ENCODE results near the gene MCAM.
A peak's percentile ranks its signal among the peaks of the same experiment; 100 is the strongest.

The MCAM gene

DNA sequence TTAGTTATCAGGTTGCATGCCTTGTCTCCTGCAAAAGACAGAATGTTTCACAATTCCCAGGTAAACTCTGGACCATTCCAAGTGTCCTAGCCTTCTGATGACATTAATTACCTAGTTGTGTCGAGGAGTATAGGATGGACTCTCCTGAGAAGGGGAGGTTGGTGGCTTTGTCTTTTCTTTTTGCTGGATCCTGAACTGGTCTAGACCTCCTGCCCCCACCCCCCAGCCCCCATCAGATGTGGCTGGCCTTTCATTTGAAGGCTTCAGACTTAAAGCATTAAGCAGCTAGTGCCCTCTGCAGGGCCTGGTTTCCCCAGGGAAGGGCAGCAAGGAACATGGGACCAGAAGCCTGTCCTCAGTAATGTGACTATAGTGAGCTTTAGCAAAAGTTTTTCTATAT is 9.7 kb downstream of the MCAM start:
- ATAC-seq, result no peak
- no peak for DNase-seq

GRCh38 chr11:119306373-119306890 is 10.5 kb downstream of the MCAM start:
- peak; percentile 38 for DNase-seq
- ATAC-seq, result peak; percentile 84

DNA sequence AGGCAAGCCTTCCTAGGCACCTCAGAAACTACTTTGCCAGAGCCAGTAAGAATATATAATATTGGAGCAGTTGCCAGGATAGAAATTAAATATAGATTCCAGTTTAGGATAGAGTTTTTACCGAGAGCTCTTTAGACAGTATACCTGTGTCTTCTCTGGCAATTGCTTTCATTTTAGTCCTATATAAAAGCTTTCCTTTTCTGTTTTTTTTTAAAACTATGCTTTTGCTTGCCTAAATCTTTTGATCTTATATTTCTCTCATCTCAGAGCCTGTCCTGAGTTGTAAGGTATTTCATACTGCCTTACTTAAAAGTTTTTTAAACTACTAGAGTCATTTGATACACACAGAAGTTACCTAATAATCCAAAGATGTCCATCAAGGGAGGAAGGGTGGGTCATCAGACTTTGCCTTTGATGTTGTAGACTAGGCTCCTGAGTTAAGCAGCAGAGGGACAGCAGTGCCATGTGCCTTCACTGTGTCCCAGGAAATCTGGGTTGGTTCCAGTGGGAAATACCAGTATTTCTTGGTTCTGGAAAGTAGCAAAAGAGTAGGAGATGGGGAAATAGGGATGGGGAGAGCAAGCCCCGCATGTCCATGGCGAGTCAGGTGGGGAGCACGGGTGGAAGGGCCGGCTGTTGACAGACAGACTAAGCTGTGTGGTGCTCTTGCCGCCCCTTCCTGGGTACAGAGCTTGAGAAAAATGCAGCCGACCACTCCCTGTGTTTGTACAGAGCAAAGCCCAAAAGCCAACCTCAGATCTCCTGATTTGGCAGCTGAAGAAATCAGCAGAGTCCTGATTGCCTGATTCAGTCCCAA is 11.2 kb downstream of the MCAM start:
- no peak for ATAC-seq
- no peak for DNase-seq

DNA sequence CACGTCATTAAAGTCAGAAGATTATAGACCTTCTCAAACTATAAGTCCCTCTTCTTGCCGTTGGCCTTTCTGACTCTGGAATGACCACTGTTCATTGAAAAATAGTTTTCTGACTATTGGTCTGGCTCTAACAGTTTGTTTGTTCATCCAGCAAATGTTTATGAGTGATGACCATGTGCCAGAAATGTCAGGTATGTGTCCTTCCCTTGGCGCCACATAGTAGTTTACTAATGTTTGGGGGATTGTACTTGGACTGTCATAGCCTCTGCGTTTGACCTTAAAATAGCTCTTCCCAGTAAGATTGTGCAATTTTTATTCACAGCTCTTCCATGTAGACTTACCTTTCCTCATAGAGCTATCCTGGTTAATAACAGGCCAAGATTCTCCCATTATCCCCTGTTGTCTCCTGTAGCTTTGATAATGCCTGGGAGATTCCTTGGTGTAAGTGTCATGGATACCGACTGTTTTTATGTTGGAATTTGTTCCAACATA is 13.7 kb downstream of the MCAM start:
- no peak for DNase-seq

DNA sequence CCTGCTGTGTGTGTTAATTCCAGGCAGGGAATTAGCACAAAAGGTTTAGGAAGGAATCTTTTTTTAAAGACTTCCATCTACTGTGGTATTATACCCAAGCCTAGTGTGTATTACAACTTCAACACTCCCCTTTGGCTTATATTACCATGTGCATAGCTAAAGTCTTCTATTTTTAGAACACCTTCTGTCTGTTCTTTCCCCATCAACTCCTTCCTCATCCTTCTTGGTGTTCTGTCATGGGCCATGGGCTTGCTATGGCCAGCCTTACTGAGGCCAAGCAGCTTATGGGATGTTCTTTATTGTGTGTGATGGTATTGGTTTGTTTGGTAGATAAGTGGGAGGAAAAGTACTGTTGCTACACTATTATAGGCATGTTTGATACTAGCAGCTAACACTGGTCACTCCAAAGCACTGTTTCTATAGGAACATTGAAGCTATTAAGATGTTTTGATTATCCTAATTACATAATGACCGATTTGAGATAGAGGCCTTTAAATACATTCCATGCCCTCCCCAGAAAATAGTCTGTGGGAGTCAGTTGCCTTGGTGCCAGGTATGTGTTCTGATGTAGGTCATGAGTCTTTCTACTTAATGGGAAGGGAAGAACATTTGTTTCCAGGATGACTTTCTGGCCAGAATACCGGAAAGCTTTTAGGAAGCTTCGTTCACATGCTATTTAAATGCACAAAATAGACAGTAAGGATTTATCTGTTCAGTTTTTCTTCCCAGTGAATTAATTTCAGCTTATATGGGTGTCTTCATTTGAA is 16.5 kb downstream of the MCAM start:
- ATAC-seq (no peak), DNase-seq (no peak)

More for the DNA sequence above, 13.7 kb downstream of the MCAM start:
- ATAC-seq, result no peak

GRCh38 chr11:119299416-119299815 is 17.5 kb downstream of the MCAM start:
- DNase-seq (no peak), ATAC-seq (no peak)

DNA sequence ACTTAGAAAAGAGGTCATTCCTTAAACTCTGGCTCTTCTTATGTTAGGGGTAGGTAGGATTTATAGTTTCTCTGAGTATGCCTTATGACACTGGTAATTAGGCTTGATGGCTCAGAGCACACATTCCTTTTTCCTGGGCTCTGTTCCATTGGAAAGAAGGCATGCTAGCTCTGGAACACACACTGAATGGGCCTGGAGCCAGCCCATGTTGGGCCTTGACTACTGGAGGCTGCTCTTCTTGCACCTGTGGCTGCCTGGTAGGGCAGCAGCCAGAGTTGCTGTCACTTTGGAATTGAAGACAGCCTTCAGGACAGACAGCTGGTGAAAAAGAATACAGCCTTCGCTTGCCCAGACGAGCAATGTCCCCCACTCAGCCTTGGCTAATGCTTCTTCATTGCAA is 18.2 kb downstream of the MCAM start:
- ATAC-seq, result no peak
- DNase-seq, result no peak

GRCh38 chr11:119297938-119298337 is 19.0 kb downstream of the MCAM start:
- no peak for DNase-seq
- ATAC-seq, result no peak

GRCh38 chr11:119295178-119295577 is 21.8 kb downstream of the MCAM start:
- no peak for ATAC-seq
- no peak for DNase-seq

- DNase-seq, result no peak
- ATAC-seq, result no peak
These were observed 23.5 kb downstream of the MCAM start for GRCh38 chr11:119293461-119293860.

GRCh38 chr11:119290894-119291497 is 25.9 kb downstream of the MCAM start:
- DNase-seq, result no peak
- no peak for ATAC-seq

DNA sequence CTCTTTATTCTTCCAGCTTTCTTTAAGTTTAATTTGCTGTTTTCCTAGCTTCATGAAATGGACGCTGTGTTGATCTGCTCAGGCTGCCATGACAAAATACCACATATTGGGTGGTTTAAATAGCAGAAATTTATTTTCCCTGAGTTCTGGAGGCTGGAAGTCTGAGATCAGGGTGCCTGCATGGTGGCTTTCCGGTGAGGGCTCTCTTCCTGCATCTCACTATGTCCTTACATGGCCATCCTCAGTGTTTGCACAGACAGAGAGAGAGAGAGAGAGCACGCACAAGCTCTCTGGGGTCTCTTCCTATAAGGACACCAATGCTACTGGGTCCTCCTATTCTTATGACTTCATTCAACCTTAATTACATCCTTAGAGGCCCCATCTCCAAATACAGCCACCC is 28.7 kb downstream of the MCAM start:
- DNase-seq, result no peak
- no peak for ATAC-seq

GRCh38 chr11:119285431-119285830 is 31.5 kb downstream of the MCAM start:
- DNase-seq, result no peak
- ATAC-seq, result no peak

- peak; percentile 75 for ATAC-seq
- DNase-seq, result no peak
These were observed 32.4 kb downstream of the MCAM start for GRCh38 chr11:119284344-119285157.

GRCh38 chr11:119282495-119282894 is 34.4 kb downstream of the MCAM start:
- no peak for DNase-seq

DNA sequence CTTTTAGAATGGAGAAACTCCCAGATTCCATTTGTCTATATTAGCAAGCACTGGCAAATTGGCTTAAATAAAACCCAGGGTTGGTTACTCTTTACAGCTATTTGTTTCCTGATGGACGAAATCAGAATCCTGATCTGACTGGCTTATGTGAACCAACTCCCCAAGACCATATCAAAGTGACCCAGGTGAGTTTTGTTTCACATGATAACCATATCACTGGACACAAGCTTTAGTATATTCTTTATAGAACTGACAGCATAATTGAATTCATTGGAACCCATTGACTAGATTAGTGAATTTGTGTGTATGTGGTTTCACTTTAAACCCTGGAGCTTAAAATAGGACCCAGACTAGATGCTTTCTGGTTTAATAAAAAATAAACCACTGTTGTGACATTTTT is 39.3 kb downstream of the MCAM start:
- ATAC-seq (no peak), DNase-seq (no peak)

More at GRCh38 chr11:119282495-119282894, 34.4 kb downstream of the MCAM start:
- ATAC-seq, result no peak

- ATAC-seq, result no peak
These were observed 43.2 kb downstream of the MCAM start for GRCh38 chr11:119273721-119274120.

GRCh38 chr11:119267645-119268044 is 49.3 kb downstream of the MCAM start:
- ATAC-seq (no peak), DNase-seq (no peak)

More at GRCh38 chr11:119273721-119274120, 43.2 kb downstream of the MCAM start:
- DNase-seq, result no peak

- ATAC-seq (no peak), DNase-seq (no peak)
These were observed 50.2 kb downstream of the MCAM start for GRCh38 chr11:119266517-119267255.

DNA sequence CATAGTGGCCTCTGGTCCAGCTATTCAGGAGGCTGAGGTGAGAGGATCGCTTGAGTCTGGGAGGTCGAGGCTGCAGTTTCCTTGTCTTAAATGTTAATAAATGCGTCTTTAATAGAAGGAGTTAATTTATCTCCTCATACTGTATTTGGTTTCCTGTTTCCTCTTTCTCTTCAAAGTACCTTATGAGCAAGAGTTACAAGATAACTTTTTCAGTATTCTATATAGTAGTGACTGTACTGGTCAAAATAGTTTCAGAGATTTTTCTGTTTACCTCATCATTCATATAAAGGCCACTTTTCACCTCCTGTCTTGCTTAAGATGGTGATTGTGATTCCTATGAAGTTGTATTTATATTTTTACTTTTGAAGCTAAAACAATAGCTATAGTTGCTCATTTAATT is 50.9 kb downstream of the MCAM start:
- ATAC-seq (no peak), DNase-seq (no peak)

- ATAC-seq (no peak), DNase-seq (no peak)
These were observed 53.5 kb downstream of the MCAM start for GRCh38 chr11:119263352-119263940.

All from stimulated activated naive CD8-positive, alpha-beta T cell treated with anti-CD3 and anti-CD28 coated beads, Interleukin-15, Interleukin-2, amounts not matched to agents 100 U/mL and 50 U/mL, for 24 hours (primary cell).